Esophagus mucosa (tissue), 1 donor: ENCODE results near the gene TSPAN11. TPM values are rescaled to one million over a fixed set of nuclear protein-coding genes. Genes with fewer than 3 reads are reported as not detected.
"Not testable (repeated sequence)": the region's sequence is repeated elsewhere in the genome, so short reads cannot be mapped to it uniquely, and the experiment has no call there.

Experiments
- ATAC-seq: fragments of 200-7000 bp; cut with Tn5 transposase; one replicate; pipeline ENCODE4 v1.9.1; 2020
- total RNA-seq: library from RNA; stranded (reverse); gene quantifications from one replicate; pipeline ENCODE4 v1.2.4, GENCODE V29; 2023
- donor health status: DM: yes; HTN: yes; CAD: no.

TSPAN11 gene
- total RNA-seq, 1 donor from 2014 or later = 0.72 TPM

DNA sequence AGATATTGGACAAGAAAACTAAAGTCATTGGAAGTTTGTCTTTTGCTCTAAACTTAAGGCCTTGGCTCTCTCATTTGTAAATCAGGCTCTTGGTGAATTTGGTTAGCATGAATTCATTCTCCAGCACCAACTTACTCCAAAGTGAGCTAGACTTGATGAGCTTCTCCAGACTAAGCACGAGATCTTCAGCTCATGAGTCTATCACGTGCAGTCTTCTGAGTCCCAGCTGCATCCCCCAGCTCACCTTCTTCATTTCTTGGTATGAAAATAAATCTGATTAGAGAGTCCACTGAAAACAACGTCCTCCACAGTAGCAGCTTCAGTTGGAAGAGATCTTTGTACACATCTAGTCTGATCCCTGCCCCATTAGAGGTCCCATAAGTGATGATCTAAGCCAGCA lies 94.6 kb downstream of the TSPAN11 start:
- no peak for ATAC-seq

DNA sequence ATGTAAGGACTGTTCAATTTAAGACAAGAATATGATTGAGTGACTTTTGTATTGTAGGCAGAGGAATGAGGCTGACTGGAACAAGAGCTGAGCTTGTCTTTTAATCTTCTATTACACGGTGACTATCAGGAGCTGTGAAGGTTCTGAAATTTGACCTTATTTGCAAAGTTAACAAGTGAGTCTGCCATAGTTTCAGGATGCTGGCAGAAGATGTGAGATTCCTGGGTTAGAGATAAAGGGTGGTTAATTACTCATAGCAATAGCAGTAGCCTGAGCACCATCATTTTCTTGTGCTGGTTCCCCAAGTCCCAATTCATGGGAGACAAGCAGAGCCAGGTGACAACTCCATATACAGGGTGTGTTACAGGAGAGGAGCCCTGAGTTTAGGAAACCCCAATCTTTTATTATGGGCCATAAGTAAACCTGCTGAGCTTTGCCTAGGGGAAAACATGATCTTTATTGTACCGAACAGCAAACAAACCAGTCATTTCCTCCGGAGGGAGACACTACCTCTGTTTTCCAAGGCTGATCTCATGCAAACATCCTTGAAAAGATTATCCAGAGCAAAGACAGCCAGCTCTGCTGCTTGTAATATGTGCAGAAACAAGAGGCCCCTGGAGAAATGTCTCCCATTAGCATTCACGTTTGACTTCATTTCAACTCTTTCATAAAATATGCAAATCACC lies 95.4 kb downstream of the TSPAN11 start:
- no peak for ATAC-seq

DNA sequence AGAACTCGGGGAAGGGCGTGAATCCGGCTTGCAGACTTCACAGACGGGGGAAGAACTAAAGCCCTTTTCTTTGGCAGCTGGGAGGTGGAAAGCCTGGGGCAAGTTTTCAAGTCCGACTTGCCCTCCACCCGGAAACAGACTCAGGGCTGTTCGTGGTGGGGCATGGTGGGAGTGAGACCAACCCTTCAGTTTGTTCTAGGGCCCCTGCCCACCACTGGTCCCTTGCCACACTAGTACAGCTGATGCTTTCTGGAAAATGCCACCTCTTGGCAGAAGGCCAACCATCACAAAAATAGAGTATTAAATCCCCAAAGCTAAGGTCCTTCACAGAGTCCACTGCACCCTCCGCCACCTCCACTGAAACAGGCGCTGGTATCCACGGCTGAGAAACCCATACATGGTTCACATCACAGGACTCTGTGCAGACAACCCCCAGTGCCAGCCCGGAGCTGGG lies 96.8 kb downstream of the TSPAN11 start:
- no peak for ATAC-seq

DNA sequence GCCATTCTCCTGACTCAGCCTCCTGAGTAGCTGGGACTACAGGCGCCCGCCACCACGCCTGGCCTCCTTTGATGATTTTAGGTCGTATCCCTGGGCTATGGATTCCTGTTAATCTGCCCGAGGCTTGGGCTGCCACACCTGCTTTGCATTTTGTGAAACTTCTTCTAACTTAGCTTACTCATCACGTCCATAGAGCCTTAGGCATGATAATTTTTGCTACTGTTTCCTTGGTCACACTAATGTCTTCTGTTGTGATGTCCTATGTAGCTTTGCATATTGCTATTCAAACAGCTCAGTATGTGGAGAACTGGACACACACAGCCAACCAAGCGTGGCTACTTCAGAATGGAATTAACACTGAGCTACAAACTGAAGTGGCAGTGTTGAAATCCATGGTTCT lies 99.7 kb downstream of the TSPAN11 start:
- no peak for ATAC-seq

DNA sequence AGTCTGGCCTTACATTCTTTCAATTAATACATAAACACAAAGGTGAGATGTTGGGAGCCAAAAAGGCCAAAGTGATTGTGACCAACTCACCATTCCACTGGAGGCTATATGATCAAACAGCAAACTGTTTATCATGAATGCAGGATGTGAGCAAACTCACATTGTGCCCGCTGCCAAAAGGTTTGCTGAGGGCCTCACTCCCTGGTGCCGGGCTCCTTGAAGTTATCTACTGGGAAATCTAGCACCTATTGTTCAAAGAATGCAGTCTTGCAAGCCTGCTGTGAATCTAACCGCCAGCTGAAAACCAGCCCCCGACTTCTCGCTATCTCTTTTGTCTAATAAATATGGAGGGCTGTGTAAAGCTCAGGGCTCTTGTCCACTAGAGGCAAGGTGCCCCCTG lies 100.5 kb downstream of the TSPAN11 start:
- not testable (repeated sequence) for ATAC-seq

DNA sequence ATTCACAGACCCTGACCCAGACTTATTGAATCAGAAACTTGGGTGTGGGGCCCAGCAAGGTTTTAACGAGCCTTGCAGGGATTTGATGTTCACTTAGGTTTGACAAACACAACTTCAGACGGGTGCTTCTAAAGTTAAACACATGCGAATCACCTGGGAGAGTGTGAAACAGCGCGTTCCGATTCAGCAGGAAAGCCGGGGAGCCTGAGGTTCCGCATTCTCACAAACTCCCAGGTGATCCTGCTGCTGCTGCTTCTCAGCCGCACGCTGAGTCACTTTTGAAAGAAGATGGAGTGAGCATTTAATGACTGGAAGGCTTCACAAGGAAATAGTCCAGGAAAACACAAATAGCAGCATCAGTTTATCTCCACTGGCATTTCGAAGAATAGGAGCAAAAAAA lies 102.9 kb downstream of the TSPAN11 start:
- no peak for ATAC-seq

DNA sequence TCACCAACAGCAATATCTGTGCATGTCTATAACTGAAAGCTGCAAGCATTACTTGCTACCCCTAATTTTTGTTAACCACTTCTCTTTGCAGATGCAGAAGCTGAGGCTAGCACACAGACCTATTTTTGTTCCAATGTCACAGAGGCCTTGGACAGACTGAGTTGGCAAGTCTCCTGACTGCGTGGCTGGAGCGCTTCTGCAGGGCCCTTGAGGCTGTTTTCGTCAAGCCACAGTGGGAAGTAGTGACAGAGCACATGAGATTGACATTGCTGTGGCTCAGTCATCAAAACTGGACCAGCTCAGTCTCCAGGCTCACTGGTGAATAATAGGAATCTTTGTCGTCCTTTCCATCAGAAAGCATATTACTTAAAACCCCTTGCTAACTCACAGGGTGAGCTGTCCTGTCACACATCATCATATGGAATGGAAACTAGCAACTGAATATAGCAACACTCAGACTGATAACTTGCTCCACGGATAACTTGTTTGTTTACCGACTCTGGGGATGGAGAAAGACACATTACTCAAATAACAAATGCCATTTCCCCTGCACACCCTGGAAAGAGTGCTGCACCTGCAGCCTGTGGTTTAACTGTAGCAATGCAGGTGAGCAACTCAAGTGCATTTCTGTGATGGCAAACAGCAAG lies 103.5 kb downstream of the TSPAN11 start:
- no peak for ATAC-seq

DNA sequence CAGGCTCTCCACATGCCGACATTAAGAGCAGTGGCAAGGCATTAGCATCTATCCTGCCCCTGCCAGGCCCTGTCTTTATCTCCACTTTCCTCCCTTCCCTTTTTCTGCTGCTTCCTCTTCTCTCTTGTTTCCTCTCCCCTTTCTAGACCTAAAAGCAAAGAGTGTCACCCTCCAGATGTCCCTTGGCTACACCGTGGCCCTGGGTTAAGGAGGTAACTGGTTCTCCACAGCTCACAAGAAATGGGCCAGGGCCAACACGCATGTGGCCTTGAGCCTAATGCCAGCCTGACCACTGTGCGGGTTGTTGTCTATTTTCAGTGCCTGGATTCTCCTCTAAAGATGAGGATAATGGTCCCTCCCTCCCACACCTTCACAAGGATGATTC lies 105.4 kb downstream of the TSPAN11 start:
- no peak for ATAC-seq

DNA sequence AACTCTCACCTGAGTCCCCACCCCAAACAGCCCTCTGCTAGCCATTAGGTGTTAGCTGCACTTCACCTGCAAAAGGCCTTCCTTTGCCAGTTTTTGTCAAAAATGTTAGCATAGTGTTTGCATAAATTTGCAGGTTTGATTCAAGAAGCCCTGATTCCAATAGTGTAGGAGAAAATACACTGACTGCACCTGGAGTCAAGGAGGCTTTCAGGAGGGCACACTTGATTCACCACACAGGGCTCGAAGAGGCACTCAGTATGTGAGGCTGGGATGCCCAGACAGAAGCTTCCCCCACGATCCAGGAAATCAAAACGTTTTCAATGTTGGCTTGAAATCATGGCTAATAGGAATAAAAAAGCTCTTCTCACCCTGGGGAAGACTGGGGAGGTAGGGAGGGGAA lies 106.6 kb downstream of the TSPAN11 start:
- no peak for ATAC-seq

DNA sequence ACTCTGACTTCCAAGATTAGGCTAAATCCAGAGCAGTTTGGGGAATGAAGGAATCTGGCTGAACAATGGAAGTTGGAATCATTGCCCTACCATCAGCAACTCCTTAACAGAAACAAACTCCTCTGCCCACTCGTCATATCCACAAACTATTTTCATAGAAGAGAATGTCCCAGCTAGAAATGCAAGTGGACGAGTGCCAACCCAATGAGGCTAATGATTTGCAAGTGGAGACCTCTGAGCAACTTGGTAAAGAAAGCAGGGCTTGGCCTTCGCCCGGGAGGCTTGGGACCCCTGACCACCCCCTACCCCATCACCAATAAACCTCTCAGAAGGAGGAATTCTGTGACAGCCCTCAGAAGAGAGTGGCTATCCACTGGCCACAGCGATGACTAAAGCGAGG lies 107.1 kb downstream of the TSPAN11 start:
- no peak for ATAC-seq

DNA sequence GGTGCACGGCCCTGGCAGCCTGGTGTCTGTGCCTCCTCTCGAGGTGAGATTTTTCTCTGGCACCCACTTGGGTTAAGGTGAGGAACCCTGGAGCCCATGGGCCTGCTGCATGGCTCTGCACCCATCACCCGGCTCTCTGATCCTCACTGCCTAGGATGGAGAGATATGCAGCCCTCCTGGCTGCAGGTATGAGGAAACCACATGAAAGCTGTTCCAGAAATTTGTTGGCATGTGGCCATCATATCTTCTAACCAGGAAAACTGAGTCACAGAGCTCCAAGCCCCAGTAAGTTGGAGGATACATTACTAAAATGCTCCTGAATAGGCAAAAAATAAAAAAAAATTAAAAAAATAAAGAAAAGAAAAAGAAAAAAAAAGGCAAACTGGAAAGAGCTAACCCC lies 107.8 kb downstream of the TSPAN11 start:
- no peak for ATAC-seq

DNA sequence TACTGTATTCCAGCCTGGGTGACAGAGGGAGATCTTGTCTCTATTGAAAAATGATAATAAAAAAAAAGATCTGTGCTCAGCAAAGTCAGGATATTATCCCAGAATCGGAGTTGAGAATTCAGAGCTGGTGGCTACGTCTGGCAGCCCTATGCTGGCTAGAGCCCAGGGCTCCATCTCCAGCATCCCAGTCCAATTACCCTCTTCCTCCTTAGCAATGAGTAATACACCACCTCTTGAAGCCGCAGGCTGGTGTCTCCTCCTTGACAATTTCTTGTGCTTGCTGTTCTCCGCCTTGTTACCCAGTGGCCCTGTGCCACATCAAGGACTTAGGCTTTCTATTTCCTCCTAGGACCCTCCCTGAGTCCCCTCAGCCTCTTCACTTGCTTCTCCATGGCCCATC lies 108.7 kb downstream of the TSPAN11 start:
- ATAC-seq = no peak

DNA sequence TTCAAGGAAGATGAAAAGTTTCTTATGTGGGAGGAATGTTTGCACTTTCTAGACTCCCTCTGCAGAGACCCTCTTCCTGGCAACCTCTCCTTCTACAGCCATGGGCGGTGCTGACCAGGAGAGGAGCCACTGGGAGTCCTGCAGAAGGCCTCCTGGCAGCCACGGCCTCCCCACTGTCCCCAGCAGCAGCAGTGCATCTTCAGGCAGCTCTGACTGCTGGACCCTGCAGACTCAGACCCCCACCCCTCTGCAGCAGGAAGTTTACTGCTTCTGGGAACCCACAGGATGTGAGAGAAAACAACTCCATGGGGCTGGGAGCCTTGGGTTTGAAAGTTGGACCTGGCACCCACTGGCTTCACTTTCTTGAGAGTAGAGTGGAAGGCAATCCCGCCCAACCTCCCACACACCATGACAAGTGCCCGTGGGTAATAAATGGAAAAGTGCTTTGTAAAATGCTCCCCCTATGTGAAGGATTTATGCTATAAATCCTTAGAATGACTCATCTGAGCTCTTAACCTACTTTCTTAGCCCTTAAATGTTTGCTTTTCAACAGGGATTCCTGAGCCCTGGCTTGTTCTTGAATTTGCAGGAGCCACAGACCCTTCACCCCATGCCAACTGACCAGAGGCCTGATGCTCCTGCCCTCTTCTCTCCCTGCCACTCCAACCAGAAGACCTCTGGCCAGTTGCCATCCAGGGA lies 109.6 kb downstream of the TSPAN11 start:
- ATAC-seq = no peak

DNA sequence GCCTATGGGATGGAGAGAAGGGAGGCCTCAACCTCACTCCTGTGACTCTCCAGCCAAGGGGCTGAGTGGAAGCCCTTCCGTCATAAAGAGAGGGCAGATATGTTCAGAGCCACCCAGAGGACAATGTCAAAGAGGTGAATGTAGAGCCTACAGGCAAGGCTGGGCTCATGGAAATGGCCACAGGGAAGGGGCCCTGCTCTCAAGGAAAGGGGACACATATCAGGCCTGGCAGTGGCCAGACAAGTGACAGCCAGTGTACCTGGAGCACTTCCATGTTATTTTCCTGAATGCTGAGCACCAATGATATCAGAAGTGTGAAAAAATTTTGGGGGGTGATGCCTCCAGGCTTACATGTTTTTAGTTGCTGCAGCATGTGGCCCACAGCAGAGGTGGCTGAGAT lies 110.5 kb downstream of the TSPAN11 start:
- ATAC-seq = no peak

DNA sequence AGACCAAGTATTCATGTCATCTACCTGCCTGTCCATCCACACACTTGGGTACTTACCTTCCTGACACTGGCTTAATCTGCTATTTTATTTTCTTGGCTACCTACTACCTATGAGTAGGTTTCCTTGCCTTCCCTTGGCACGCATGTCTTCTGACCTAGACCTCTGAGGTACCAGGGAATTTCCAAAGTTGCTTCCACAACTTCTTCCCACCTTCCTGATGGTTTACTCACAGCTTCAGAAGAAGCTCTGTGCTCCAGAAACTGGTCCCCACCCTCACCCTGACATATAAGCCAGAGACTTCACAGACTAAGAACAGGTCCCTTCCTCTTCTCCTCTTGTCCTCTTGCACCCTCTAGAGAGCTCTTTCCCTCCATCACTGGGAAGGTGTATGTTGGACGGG lies 111.4 kb downstream of the TSPAN11 start:
- no peak for ATAC-seq

DNA sequence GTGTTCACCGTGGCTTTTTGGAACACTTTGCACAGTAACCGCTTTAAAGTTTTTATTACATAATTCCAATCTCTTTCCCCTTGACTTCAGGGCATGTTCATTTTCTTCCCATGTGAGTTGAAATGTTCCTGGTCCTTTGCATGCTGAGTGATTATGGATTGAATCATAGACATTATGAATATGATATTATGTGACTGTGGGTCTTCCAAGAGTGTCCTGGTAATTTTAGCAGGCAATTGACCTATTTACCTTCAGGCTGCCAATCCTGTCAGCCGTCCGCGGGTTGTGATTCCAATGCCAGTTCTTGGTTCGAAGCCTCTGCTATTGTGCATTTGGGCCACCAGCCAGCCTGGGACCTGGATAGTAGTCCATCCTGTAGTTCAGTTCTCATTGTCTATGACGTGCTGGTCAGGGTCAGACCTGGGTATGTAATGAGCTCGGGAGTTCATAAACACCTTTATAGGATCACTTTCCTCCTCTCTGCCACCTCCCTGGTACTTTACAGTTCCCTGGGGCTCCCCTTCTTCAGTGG lies 114.6 kb downstream of the TSPAN11 start:
- no peak for ATAC-seq

Other genes with a start within 250 kb of the TSPAN11 start
- 29.7 TPM for gene IPO8, start 230.9 kb upstream of the TSPAN11 start, total RNA-seq
- 6.6 TPM for gene CAPRIN2, start 171.8 kb upstream of the TSPAN11 start, total RNA-seq
- gene DDX11, start 147.1 kb downstream of the TSPAN11 start, total RNA-seq = 17.7 TPM